Stimulated activated CD4-positive, alpha-beta T cell treated with anti-CD3 and anti-CD28 coated beads, TNF-alpha, amount 100 ng/mL, for 4 hours (primary cell): Measurements from ENCODE around the gene DOCK8.
A peak's percentile ranks its signal among the peaks of the same experiment; 100 is the strongest.

Experiments
- DNase-seq, 3 experiments: peaks; one replicate each; pipeline ENCODE4 v3.0.0-alpha.2; 2020; ENCODE audit warnings: low read depth in 3 of 3

The DOCK8 gene

GRCh38 chr9:266228-266627 is 51.6 kb downstream of the DOCK8 start:
- DNase-seq, result no peak

GRCh38 chr9:268616-269015 is 54.0 kb downstream of the DOCK8 start:
- DNase-seq, result no peak

DNA sequence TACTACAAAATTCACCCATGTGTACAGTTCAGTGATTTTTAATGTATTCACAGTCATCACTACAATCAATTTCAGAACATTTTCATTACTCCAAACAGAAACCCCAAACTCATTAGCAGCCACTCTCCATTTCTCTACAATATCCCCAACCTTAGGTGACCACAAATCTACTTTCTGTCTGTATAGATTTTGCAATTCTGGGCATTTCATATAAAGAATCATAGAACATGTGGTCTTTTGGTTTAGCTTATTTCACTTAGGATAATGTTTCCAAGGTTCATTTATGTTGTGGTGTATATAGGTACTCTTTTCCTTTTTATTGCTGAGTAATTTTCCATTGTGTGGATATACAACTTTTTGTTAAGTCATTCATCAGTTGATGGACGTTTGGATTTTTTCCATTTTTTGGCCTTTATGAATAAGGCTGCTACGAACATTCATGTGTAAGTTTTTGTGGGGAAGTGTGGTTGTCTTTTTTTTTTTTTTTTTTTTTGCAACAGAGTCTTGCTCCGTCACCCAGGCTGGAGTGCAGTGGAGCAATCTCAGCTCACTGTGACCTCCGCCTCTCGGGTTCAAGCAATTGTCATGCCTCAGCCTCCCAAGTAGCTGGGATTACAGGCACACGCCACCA is 54.5 kb downstream of the DOCK8 start:
- no peak for DNase-seq

DNA sequence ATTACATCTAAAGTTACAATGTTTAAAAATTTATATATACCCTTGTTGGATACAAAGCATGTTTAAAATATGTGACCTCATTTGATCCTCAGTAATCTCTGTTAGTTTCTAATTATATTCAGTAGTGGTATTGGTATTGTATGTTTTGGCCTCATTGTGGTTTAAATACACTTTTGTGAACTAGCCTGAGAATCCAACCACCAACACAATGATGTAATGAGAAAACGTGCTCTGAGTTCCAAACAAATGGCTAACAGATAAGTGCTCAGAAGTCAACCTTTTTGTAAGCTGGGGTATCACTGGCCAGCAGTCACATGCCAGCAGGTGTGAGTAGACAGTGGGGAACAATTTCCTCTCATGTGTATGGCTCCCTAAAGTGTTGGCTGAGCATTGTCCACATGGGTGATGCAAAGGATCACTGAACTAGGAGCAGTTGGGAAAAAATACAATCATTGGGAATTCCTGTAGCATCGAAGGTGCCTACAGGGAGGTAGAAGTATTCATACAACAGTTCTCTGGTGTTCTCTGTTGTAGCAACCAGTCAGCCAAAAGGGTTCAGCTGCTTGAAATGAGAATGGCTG is 56.1 kb downstream of the DOCK8 start:
- no peak for DNase-seq

DNA sequence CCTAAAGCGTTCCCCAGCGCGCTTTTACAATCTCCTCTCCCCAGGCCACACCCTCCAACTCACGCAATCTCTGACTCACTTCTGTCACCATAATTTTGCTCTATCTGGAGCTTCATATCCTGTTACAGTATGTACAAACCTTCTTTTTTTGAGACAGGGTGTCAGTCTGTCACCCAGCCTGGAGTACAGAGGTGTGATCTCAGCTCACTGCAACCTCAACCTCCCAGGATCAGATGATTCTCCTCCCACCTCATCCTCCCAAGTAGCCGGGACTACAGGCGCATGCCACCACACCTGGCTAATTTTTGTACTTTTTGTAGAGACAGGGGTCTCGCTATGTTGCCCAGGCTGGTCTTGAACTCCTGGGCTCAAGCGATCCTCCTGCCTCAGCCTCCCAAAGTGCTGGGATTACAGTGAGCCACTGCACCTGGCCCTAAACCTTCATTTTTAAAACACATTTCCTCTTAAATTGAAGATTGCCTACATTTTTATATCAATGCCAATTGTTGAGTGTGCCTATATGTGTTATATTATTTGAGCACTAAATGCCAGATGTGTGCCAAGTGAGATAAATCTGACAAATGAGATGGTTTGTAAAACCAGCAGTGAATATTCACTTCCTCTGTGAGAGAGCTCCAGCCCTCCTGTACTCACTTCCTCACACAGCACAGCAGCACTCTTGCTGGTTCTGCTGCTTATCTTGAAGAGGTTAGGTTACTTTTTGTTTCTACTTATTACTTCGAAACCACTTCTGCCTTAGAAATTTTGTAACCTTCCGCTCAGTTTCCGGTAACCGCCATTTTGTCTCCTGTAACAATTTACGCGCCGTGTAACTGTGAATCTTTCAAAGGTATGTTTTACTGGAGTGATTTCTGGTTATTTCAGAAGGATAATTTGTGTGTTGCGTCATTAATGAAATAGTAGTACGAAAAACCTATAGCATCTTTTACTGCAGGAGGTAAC is 57.9 kb downstream of the DOCK8 start:
- DNase-seq, result peak; percentile 18 to 61 (median 53)

DNA sequence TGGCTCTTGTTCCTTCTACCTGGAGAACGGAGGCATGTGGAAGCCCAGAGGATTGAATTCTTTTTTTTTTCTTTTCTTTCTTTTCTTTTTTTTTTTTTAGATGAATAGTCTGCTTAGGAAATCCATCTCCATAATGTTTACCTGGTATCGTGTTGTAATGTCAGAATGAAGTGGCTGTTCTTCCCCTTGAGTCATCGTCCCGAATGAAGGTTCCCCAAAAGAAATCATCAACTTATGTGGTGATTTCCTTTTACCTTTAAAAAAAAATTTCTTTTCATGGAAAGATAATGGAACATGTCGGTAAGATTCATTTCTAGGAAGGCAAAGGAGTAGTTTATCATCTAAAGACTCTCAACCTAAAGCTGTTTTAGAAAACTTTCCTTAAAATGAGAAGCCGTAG is 59.7 kb downstream of the DOCK8 start:
- DNase-seq, result no peak

- no peak for DNase-seq
These were observed 63.1 kb downstream of the DOCK8 start for GRCh38 chr9:277601-278295.

DNA sequence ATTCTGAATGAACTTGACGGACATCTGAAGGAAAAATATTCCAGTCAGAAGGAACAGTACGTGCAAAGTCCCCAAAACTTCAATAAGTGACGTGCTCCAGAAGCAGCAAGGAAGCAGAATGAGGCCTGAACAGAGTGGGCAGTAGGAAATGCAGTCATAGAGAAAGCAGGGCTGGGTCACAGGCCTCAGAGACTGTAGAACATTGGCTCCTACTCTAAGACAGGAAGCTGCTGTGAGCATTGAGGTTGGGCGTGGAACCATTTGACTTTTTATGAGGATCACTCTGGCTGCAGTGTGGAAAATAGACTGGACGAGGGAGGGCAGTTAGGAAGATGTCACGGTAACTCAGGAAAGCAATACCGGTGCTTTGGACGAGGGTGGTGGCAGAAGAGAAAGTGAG is 64.0 kb downstream of the DOCK8 start:
- DNase-seq, result peak in 1 of 3 experiments; percentile 17

DNA sequence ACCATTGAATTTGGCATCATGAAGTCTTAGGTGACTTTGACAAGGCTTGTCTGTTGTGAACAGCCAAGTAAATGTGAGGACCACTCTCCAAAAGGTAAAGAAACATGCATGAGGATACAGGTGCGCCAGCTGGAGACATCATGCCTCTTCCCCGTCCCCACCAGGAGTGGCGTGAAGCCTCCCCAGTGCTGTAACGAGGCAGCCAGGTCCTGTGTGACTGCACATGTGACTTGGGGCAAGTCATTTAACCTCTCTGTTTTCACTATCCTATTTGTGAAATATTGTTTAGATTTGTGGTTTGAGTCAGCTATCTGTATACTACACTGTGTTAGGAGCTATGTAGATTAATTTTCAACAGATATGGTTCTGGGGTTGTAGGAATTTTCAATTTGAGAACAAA is 65.0 kb downstream of the DOCK8 start:
- DNase-seq, result no peak

- no peak for DNase-seq
These were observed 67.3 kb downstream of the DOCK8 start for GRCh38 chr9:281741-282645.

DNA sequence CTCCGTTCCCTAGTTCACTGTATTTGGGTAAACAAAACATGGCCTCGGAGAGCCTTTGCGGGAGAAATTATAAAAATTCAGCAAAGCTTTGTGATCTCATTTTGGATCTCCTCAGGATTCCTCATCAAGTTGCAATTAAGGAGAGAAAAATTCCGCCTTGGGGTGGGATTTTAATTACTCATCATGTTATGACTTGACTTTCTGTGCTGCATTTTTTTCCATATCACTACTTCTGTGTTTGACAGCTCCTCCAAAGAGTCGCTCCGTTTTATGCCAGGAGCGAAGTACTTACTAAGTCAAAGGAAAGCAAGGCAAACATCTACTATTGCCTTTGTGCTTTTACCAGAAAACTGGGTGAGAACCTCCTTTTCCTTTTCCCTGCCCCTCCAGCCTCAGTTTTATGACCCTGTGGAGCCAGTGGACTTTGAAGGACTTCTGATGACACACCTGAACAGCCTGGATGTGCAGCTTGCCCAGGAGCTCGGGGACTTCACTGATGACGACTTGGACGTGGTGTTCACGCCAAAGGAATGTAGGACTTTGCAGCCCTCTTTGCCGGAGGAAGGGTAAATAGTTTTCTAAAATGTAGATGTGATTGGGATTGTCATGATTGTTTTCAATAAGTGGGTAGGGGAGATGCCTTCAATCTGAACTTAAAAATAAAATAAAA is 71.5 kb downstream of the DOCK8 start:
- DNase-seq, result no peak

- DNase-seq, result no peak
These were observed 74.5 kb downstream of the DOCK8 start for GRCh38 chr9:289121-289520.

- no peak for DNase-seq
These were observed 78.2 kb downstream of the DOCK8 start for GRCh38 chr9:292915-293314.

DNA sequence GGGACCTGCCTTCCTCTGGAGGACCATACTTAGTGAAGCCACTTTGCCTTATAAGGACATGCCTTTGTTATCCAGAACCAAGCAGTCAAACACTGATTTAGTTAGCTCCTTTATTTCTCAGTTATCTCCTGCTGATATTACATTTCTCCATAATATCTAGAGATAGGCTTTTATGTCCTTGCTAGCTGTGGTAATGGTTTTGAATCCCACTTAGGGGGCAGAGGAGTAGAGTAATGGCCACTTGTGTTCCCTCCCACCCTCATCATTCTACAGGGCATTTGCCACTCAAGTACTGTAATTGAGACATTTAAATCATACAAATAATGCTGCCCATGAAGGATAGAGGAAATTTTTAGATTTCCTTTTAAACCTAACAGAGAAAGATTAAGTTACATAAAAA is 80.9 kb downstream of the DOCK8 start:
- DNase-seq, result no peak

- no peak for DNase-seq
These were observed 81.7 kb downstream of the DOCK8 start for GRCh38 chr9:296411-296810.

DNA sequence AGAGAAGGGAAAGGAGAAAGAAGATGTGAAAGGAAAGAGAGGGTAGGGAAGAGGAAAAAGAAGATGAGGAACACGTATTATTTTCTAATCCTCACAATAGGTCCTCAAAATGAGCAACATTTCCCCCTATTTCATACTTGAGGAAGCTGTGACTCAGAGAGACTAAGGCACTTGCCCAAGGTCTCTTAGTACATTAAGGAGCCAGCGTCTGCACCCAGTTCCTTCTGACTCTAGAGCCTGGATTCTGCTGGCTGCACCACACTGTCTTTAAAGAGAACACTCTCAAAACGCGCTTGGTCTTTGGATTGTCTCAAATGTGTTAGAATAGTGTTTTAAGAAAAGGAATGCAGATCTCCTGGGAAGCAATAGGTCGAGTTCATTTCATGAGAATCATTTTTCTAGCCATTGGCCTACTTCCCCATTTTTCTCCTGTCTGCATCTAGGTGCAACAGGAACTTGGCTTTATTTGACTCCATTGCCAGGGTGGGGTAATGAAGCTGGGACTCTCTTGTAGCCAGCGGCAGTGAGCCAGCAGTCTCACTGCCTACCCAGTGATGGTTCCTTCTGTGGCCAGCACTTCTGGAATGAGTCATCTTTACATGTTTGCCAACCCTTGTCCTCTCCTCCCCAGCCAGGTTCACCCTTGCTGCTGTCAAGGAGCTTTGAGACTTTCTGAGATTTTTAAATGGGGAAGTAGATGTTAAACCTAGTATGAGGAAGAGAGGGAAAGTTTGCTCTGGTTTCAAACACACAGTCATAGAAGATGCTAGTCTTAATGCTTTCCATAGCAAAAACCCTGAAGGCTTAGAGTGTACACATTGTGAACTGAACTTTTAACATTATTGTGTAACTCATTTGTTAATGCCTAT is 82.7 kb downstream of the DOCK8 start:
- DNase-seq, result no peak

DNA sequence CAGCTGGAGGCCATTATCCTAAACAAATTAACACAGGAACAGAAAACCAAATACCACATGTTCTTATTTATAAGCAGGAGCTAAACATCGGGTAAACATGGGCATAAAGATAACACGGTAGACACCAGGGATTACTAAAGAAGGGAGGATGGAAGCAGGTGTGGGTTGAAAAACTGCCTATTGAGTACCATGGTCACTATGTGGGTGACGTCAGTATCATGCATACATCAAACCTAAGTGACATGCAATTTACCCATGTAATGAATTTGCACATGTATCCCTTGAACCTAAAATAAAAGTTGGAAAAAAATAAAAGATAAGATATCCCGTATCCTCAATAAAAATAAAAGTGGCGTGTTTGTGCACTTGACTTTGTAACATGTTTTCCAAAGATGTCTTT is 88.8 kb downstream of the DOCK8 start:
- DNase-seq, result no peak

- DNase-seq, result no peak
These were observed 89.4 kb downstream of the DOCK8 start for GRCh38 chr9:304106-304505.

DNA sequence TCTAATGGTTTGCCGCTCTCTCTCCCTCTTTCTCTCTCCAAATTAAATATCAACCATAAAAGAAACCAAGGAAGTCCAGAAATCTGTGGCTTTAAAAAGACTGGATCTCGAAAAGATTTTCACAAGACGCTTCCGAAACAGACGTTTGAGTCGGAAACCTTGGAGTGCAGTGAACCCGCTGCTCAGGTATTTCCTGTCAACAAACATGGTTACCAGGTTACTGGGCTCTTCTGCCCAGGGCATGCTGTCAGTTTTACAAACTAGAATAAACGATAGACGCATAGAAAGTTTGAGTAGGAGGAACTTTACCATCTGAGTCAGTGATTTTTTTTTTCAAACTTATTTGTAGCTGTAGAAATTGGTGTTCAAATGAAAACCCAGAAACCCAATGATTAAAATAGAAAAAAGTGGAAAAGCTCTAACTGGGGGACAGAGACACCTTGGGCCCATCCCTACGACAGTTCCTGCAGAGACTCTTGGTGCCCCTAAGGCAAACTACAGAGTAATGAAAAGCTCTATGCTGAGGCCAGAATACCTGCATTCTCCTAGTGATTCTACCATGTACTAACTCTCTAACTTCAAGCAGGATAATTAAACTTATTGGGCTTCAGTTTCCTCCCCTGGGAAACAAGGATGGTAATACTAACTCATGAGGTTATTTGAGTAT is 90.0 kb downstream of the DOCK8 start:
- DNase-seq, result no peak
